ENCODE data around the gene ABHD17A. TPM values are rescaled to one million over a fixed set of nuclear protein-coding genes. Genes with fewer than 3 reads are reported as not detected.
A peak's percentile ranks its signal among the peaks of the same experiment; 100 is the strongest.

Gene ABHD17A
- total and polyA plus RNA-seq, 8 donors, result 25.7 to 177 (median 74.2) TPM

DNA sequence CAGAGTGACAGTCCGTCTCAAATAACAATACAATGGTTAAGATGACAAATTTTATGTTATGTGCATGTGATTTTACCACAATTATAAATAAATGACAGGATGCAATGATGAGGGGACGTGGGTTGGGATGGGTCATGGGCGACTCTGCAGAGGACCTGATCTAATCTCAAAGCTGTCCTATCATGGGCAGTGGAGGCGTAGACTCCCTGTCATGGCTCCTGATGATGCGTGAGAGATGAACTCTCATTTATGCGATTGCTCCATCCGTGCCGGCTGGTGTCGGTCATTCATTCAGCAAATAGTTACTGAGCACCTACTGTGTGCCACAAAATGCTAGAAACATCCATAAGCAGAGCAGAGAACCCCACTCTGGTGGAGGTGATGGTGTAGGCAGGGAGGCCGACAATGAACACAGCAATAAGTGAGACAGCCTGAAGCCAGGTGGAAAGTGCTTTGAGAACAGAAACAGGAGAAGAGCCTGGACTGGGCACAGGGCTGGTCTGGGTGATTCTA, 35.4 kb downstream of the ABHD17A start:
- peaks cover 0 to 10% (median 0%) of the 10 kb centered on the region in 3 donors for H3K27me3 ChIP-seq
- no peak overlapping the region for H3K27ac ChIP-seq
- H3K9me3 ChIP-seq, result no peaks in the 10 kb centered on the region
- WGBS, 5 donors, result 82 to 93% (median 89%) methylated on average over 10 of the region's 10 CpGs
- no peak for DNase-seq
- H3K4me1 ChIP-seq, result peaks cover 58 to 75% (median 67%) of the 10 kb centered on the region in 4 donors
- no peak overlapping the region for H3K4me3 ChIP-seq
- H3K36me3 ChIP-seq, result peaks cover 0 to 13% (median 10%) of the 10 kb centered on the region in 4 donors
- no peak for TF ChIP-seq EP300 (IDR thresholded peaks at IDR 0.05)
- TF ChIP-seq POLR2AphosphoS5 (IDR thresholded peaks at IDR 0.05), result no peak
- TF ChIP-seq CTCF (IDR thresholded peaks at IDR 0.05), result no peak
- TF ChIP-seq POLR2A (IDR thresholded peaks at IDR 0.05), result no peak
- intact Hi-C loops (cut with DNase I; ENCODE audit: low total_unique reads), result no loop called here

DNA sequence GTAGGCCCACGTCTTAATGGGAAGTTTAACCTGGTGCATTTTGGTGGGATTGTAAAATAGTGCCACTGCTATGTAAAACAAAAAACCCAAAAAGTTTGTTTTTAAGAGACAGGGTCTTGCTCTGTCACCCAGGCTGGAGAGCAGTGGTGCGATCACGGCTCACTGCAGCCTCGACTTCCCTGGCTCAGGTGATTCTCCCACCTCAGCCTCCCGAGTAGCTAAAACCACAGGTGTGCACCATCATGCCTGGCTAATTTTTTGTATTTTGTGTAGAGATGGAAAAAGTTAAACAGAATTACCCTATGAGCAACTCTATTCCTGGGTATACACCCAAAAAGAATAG, 36.2 kb downstream of the ABHD17A start:
- 52 to 67% (median 63%) methylated on average over 5 of the region's 5 CpGs for WGBS, 5 donors
- DNase-seq, result no peak
- intact Hi-C loops (cut with DNase I; ENCODE audit: low total_unique reads), result no loop called here
- Histone ChIP-seq H3K36me3 (peaks cover 0 to 16% (median 12%) of the 10 kb centered on the region in 4 donors), H3K27me3 (peaks cover 0 to 10% (median 0%) of the 10 kb centered on the region in 3 donors), H3K4me1 (peaks cover 58 to 75% (median 67%) of the 10 kb centered on the region in 4 donors), H3K27ac (peak overlapping the region in 4 of 5 donors; percentile 97 to 99 (median 98)), H3K9me3 (no peaks in the 10 kb centered on the region), H3K4me3 (no peak overlapping the region)
- no peak for TF ChIP-seq CTCF (IDR thresholded peaks at IDR 0.05)
- TF ChIP-seq POLR2AphosphoS5 (IDR thresholded peaks at IDR 0.05), result no peak
- TF ChIP-seq POLR2A (IDR thresholded peaks at IDR 0.05), result no peak
- TF ChIP-seq EP300 (IDR thresholded peaks at IDR 0.05), result no peak

DNA sequence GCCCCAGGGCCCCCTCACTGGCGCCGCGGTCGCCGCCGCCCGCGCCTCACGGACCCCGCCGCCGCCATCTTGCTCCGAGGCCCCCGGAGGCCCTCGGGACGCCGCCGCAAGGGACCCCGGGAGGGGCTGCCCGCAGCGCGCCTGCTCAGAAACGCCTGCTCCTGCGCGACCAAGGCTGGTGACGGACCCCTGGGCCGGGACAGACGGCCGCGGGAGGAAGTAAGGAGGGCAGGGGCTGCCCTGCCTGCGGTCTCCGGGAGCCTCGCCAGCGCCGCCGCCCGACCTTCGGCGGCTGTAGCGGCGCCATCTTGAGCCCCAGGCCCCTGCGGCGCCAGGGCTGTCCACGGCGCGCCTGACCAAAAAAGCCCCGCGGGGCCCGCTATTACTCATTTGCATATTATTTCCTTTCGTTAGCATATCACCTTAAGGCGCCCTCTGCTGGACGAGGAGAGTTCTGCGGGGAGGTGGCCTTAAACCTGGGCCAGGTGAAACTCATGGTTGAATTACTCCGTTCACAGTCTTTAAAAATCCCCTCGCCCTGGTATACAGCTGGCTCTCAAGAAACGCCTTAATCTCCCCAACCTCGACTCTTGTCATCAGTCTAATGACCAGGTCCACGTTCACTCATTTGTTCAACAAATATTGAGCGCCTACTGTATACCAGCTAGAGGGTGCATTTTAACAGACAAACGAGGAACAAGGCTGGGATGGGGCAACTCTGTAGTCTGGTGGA, 36.7 kb downstream of the ABHD17A start, which contains the start of gene REXO1:
Gene REXO1, minus strand, starts transcription at position 85 of the 733 bp plus-strand sequence. CDS start 125 bp downstream, outside the sequence.
- Histone ChIP-seq H3K36me3 (peaks cover 0 to 17% (median 13%) of the 10 kb centered on the region in 4 donors), H3K9me3 (no peaks in the 10 kb centered on the region), H3K27me3 (peaks cover 0 to 10% (median 0%) of the 10 kb centered on the region in 3 donors), H3K4me3 (peak within 1 kb of the TSS; percentile 87 to 100 (median 98)), H3K4me1 (peaks cover 58 to 75% (median 67%) of the 10 kb centered on the region in 4 donors), H3K27ac (peak within 1 kb of the TSS; percentile 97 to 99 (median 99))
- intact Hi-C loops (cut with DNase I; ENCODE audit: low total_unique reads), result no loop called here
- peak; percentile 98 for DNase-seq
- no peak for TF ChIP-seq POLR2A (IDR thresholded peaks at IDR 0.05)
- TF ChIP-seq POLR2AphosphoS5 (IDR thresholded peaks at IDR 0.05), result peak; percentile 20 to 74 (median 26)
- TF ChIP-seq CTCF (IDR thresholded peaks at IDR 0.05), result peak in 5 of 7 experiments; percentile 78 to 95 (median 93)
- no peak for TF ChIP-seq EP300 (IDR thresholded peaks at IDR 0.05)
- 2 to 11% (median 2%) methylated on average over 15 to 60 of the region's 60 CpGs for WGBS, 5 donors

DNA sequence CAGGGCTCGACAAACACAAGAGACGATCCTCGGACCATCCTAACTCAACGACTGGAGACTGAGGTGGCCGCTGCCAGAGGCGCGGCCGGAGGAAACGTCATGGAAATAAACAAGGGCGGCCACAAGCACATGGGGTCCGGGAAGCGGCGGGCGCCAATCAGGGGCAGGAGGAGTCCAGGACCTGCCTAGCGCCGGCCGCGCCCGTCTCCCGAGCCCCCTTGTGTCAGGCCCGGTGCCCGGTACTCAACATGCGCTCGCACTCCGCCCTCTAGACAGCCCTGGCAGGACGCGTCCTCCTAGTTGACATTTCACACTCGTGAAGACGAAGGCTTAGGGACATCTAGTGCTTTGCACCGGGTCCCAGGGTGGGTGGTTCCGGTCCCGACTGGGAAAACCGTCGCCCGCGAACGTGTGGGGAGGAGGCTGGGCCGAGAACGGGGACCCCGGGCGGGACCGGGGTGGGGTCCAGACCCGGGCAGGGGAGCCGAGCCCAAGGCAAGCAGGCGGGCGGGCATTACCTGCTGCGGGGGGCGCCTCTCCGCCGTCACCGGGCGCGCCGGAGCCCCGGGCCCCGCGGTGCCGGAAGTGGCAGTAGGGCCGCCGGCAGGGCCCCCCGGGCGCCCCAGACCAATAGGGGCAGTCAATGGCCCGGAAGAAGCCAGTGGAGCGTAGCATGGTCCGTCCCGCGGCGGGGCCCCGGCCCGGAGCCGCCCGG, 37.5 kb downstream of the ABHD17A start:
- H3K4me1 ChIP-seq, result peaks cover 57 to 75% (median 67%) of the 10 kb centered on the region in 4 donors
- H3K9me3 ChIP-seq, result no peaks in the 10 kb centered on the region
- DNase-seq, result peak in 1 of 2 donors; percentile 80
- WGBS, 5 donors, result 0 to 1% (median 0%) methylated on average over 25 to 72 of the region's 72 CpGs
- H3K27me3 ChIP-seq, result peaks cover 0 to 10% (median 0%) of the 10 kb centered on the region in 3 donors
- TF ChIP-seq EP300 (IDR thresholded peaks at IDR 0.05), result no peak
- H3K36me3 ChIP-seq, result peaks cover 0 to 22% (median 17%) of the 10 kb centered on the region in 4 donors
- intact Hi-C loops (cut with DNase I; ENCODE audit: low total_unique reads), result no loop called here
- peak overlapping the region; percentile 97 to 99 (median 99) for H3K27ac ChIP-seq
- H3K4me3 ChIP-seq, result peak overlapping the region; percentile 87 to 100 (median 98)
